GM12865 (cell line): ENCODE data around the gene DEDD2.

Experiments used
- DNase-seq: peaks from one replicate; pipeline ENCODE4 v3.0.0; 2010; ENCODE audit warnings: low read depth
- H3K4me3 ChIP-seq: 2 replicates; pipeline ENCODE4 v1.5.1; 2011; ENCODE audit warnings: mild to moderate bottlenecking, low read depth, low read length, control low read depth
- CTCF ChIP-seq: IDR thresholded peaks from 2 replicates; pipeline ENCODE4 v1.5.1; 2011; ENCODE audit warnings: low read length, control low read depth, low read depth, inconsistent platforms; ENCODE audit not compliant: insufficient read depth; ENCODE audit errors: missing control alignments

Gene DEDD2

DNA sequence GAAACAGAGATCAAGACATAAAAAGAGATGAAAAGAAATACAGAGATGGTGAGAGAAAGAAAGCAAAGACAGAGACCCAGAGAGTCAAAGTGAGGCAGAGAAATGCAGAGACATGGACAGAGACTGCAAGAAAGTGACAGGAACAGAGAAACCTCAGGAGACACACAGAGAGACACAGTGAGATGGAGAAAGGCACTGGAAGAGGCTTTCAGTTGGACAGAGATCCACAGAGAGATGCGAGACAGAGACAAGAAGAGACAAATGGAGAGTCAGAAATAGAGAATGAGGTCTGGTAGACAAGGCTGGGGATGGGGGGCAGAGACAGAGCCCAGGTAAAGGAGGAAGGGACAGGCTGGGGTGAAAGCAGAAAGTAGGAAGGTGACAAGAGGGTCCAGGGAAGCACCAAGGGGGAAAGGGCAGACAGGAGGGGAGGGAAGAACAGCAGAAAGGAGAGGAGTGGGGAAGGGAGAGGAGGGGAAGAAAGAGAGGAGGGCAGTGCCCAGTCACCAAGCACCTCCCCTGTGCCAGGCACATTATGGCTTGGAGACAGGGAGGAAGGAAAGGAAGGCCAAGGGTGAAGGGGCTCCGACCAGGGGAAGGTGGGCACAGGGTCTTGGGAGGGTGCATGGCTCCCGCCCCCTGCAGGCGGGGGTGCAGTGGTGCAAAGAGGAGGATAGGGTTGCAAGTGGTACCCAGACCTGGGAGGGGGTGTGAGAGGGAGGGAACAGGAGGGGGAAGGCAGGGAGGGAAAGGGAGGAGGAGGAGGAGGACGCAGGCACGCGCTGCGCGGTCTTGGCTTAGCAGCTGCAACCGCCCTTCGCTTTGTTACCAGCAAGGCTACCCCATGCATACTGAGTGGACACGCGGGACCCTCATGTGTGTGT, 38.4 kb downstream of the DEDD2 start:
- DNase-seq, result peak; percentile 22
- peak; percentile 47 for TF ChIP-seq CTCF
- H3K4me3 ChIP-seq, result no peak overlapping the region

GRCh38 chr19:42177686-42178019, 39.8 kb downstream of the DEDD2 start:
- H3K4me3 ChIP-seq, result no peak overlapping the region
- no peak for TF ChIP-seq CTCF
- no peak for DNase-seq

- no peak overlapping the region; the same call in 1 of the 2 replicates for H3K4me3 ChIP-seq
- TF ChIP-seq CTCF, result peak; percentile 36
- peak; percentile 67 for DNase-seq
Measured at GRCh38 chr19:42176990-42177685, 40.3 kb downstream of the DEDD2 start.

GRCh38 chr19:42176649-42176989, 40.9 kb downstream of the DEDD2 start:
- no peak for TF ChIP-seq CTCF
- H3K4me3 ChIP-seq, result no peak overlapping the region
- no peak for DNase-seq

DNA sequence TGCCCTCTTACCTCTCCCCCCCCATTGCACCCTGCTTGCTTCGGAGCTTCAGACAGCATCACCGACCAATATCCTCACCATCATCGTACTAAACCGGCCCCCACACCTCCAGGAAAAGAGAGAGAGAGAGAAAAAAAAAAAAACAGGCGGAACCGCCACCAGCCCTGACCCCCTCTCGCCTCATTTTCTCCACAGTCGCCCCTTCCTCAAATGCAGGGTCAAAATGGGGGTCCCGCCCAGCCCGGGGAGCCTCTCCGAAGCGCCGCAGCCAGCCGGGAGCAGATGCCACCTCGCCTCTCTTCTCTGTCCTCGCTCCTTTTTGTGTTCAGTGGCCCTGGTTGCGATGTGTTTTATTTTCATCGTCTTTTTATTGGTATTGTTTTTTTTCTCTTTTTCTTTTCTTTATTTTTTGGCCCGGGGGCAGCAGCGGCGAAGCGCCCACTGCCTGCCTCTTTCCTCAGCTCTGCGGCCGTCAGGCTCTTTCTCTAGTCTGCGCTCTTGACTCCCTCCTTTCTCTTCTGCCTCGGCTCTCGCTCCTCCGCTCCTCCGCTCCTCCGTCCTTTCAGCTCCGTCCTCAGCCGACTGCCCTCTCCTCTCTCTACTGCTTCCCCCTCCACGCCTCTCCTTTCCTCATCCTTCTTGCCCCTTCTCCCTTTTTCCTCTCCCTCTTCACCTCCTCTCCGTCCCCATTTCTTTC, 41.4 kb downstream of the DEDD2 start:
- DNase-seq, result no peak
- H3K4me3 ChIP-seq, result no peak overlapping the region
- TF ChIP-seq CTCF, result no peak

DNA sequence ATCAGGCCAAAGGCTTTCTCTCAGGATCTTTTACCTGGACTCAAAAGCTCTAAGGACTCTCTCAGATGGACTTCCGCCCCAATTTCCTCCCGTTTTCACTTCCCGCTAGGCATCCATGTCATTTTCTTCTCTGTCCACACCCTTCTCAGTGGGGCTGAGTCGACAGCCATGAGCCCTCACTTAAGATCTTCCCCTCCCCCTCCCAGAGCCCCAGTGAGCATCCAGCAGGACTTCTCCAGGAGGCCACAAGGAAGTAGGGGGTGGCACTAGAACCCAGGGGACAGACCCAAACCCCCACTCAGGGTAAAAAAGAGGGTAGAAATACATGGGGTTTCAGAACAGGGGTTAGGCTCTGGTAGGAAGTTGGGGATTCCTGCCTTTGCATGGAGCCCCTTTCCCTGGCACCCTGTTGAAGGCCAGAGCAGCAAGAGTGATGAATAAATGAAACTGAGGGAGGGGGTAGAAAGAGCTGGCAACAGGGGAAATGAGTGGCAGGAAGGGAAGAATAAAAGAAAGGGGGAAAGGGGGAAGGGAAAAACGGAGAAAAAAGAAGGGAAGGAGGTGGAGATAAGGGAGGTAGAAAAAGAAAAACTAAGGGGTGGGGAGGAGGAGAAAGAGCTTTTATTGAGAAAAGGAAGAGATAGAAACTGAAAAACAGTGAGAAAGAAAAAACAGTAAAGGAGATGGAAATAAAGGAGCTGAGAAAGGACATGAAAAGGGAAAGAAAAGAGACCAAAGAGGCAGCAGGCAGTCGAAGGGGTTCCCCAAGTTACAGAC, 42.3 kb downstream of the DEDD2 start:
- no peak for TF ChIP-seq CTCF
- H3K4me3 ChIP-seq, result no peak overlapping the region
- DNase-seq, result no peak
